Hepatocyte (in vitro differentiated cells): Measurements from ENCODE around the gene SH3RF3. TPM values are rescaled to one million over a fixed set of nuclear protein-coding genes. Genes with fewer than 3 reads are reported as not detected.

ENCODE experiments used
- DNase-seq: peaks from one replicate; pipeline ENCODE4 v3.0.0-alpha.2; 2016; ENCODE audit warnings: low spot score
- H2AFZ ChIP-seq: fragments of 200-600 bp; sonication (generic); 2 replicates; pipeline ENCODE4 v1.6.0; 2016; ENCODE audit warnings: antibody characterized with exemption, mild to moderate bottlenecking
- H3K27ac ChIP-seq: fragments of 200-600 bp; sonication (generic); 2 replicates; pipeline ENCODE4 v1.5.1; 2016; ENCODE audit warnings: mild to moderate bottlenecking
- H3K27me3 ChIP-seq: fragments of 200-600 bp; sonication (generic); 2 replicates; pipeline ENCODE4 v1.6.1; 2016
- H3K36me3 ChIP-seq: fragments of 200-600 bp; sonication (generic); replicated peaks from 2 replicates; pipeline ENCODE4 v1.5.1; 2016; ENCODE audit warnings: low read depth; ENCODE audit not compliant: insufficient read depth
- H3K4me1 ChIP-seq: fragments of 200-600 bp; sonication (generic); 2 replicates; pipeline ENCODE4 v1.5.1; 2016; ENCODE audit warnings: mild to moderate bottlenecking, moderate library complexity; ENCODE audit not compliant: insufficient read depth
- H3K4me2 ChIP-seq: fragments of 200-600 bp; sonication (generic); 2 replicates; pipeline ENCODE4 v1.6.0; 2016
- H3K4me3 ChIP-seq: fragments of 200-600 bp; sonication (generic); 2 replicates; pipeline ENCODE4 v1.5.1; 2016; ENCODE audit warnings: mild to moderate bottlenecking
- H3K79me2 ChIP-seq: fragments of 200-600 bp; sonication (generic); 2 replicates; pipeline ENCODE4 v1.6.0; 2017; ENCODE audit warnings: mild to moderate bottlenecking
- H3K9me2 ChIP-seq: fragments of 200-600 bp; sonication (generic); replicated peaks from 2 replicates; pipeline ENCODE4 v1.6.0; 2017; ENCODE audit warnings: mild to moderate bottlenecking; ENCODE audit not compliant: insufficient read depth
- H3K9me3 ChIP-seq: fragments of 200-600 bp; sonication (generic); 2 replicates; pipeline ENCODE4 v1.5.1; 2016; ENCODE audit warnings: low read depth, mild to moderate bottlenecking
- H4K20me1 ChIP-seq: fragments of 200-600 bp; sonication (generic); 2 replicates; pipeline ENCODE4 v1.6.0; 2016; ENCODE audit warnings: mild to moderate bottlenecking; ENCODE audit not compliant: insufficient read depth, poor library complexity, severe bottlenecking
- CTCF ChIP-seq: fragments of 200-600 bp; sonication (generic); IDR thresholded peaks from 2 replicates; pipeline ENCODE4 v1.5.1; 2016; ENCODE audit warnings: antibody characterized with exemption, mild to moderate bottlenecking; ENCODE audit not compliant: poor library complexity
- EZH2 ChIP-seq: fragments of 200-600 bp; sonication (generic); IDR thresholded peaks from 2 replicates; pipeline ENCODE4 v1.6.1; 2016; ENCODE audit warnings: antibody characterized with exemption, mild to moderate bottlenecking, borderline replicate concordance
- EZH2phosphoT487 ChIP-seq: fragments of 200-600 bp; sonication (generic); IDR thresholded peaks from one replicate; pipeline ENCODE4 v1.6.1; 2018; ENCODE audit warnings: antibody characterized with exemption, mild to moderate bottlenecking, low read depth, moderate library complexity; ENCODE audit not compliant: unreplicated experiment, severe bottlenecking
- WGBS: methylation state at CpG from one replicate; pipeline ENCODE4 v1.1.6; 2016; ENCODE audit warnings: low lambda C conversion rate; ENCODE audit errors: missing lambda C conversion rate; 5-methylcytosine and 5-hydroxymethylcytosine counted together
- polyA plus RNA-seq: library from polyadenylated mRNA; unstranded; fragments of >200 nt; fragmentation: Nextera tagmentation; extraction: Ambion mirVana; gene quantifications from 2 replicates; pipeline ENCODE4 v1.2.1, GENCODE V29; 2016
- total RNA-seq: library from RNA; depleted of rRNA; stranded (reverse); fragments of >200 nt; gene quantifications from 2 replicates; pipeline ENCODE4 v1.2.3, GENCODE V29; 2014

The SH3RF3 gene
- total and polyA plus RNA-seq, 2 experiments from 2014 or later = 1.9 to 2.1 TPM

- Histone ChIP-seq H3K9me3 (no peaks in the 10 kb centered on the region), H4K20me1 (no peaks in the 10 kb centered on the region), H3K36me3 (no peaks in the 10 kb centered on the region), H3K27me3 (no peaks in the 10 kb centered on the region), H3K4me2 (no peak overlapping the region), H3K79me2 (no peaks in the 10 kb centered on the region), H3K27ac (no peak overlapping the region), H3K4me1 (no peaks in the 10 kb centered on the region), H3K9me2 (no peaks in the 10 kb centered on the region), H2AFZ (no peak overlapping the region), H3K4me3 (no peak overlapping the region)
- 91% methylated on average over 18 of the region's 18 CpGs for WGBS
- DNase-seq = no peak
- TF ChIP-seq EZH2phosphoT487 (no peak), EZH2 (no peak), CTCF (no peak)
Observed at GRCh38 chr2:109429567-109430328, 300.7 kb downstream of the SH3RF3 start.

GRCh38 chr2:109430329-109430636, 301.3 kb downstream of the SH3RF3 start:
- DNase-seq = no peak
- H2AFZ ChIP-seq = no peak overlapping the region
- H4K20me1 ChIP-seq = no peaks in the 10 kb centered on the region
- no peaks in the 10 kb centered on the region for H3K4me1 ChIP-seq
- H3K36me3 ChIP-seq = no peaks in the 10 kb centered on the region
- no peaks in the 10 kb centered on the region for H3K9me2 ChIP-seq
- no peak overlapping the region for H3K4me2 ChIP-seq
- no peaks in the 10 kb centered on the region for H3K9me3 ChIP-seq
- WGBS = 82% methylated on average over 4 of the region's 5 CpGs
- H3K4me3 ChIP-seq = no peak overlapping the region
- no peaks in the 10 kb centered on the region for H3K79me2 ChIP-seq
- no peak overlapping the region for H3K27ac ChIP-seq
- no peaks in the 10 kb centered on the region for H3K27me3 ChIP-seq
- TF ChIP-seq CTCF (no peak), EZH2 (no peak), EZH2phosphoT487 (no peak)

- Histone ChIP-seq H2AFZ (no peak overlapping the region), H3K9me2 (no peaks in the 10 kb centered on the region), H3K9me3 (no peaks in the 10 kb centered on the region), H3K27ac (no peak overlapping the region), H3K36me3 (no peaks in the 10 kb centered on the region), H3K4me1 (no peaks in the 10 kb centered on the region), H4K20me1 (no peaks in the 10 kb centered on the region), H3K4me3 (no peak overlapping the region), H3K79me2 (no peaks in the 10 kb centered on the region), H3K4me2 (no peak overlapping the region), H3K27me3 (no peaks in the 10 kb centered on the region)
- TF ChIP-seq EZH2phosphoT487 (no peak), EZH2 (no peak), CTCF (no peak)
- no peak for DNase-seq
- WGBS = 97% methylated on average over 16 of the region's 17 CpGs
Observed at GRCh38 chr2:109432421-109432820, 303.4 kb downstream of the SH3RF3 start.
